ENCODE measurements around the gene MAGEH1. TPM values are rescaled to one million over a fixed set of nuclear protein-coding genes. Genes with fewer than 3 reads are reported as not detected.

MAGEH1 gene
- total RNA-seq, 1 donor from 2014 or later = 25.6 TPM

DNA sequence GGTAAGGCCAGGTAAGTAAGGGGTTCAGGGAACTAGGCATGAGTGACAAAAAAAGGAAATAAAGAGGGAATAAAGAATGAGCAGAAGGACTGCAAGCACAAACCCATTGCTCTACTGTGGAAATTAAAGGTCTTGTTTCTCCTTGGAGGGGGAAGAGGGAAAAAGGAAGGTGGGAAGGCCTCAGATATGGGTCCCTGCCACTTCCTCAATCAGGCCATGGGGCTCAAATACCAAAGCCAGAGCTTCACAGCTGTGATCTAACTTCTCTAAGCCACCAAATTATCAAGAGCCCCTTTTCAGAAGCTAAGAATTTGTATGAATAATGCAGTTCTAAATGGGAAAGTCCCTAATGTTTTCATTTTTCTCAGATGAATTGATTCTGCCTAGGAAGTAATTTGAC lies 33.0 kb downstream of the MAGEH1 start:
- H3K4me1 ChIP-seq = no peaks in the 10 kb centered on the region
- no peak overlapping the region for H3K4me3 ChIP-seq
- H3K27me3 ChIP-seq (ENCODE audit: low read depth) = no peaks in the 10 kb centered on the region
- intact Hi-C loops (cut with DNase I) = no loop called here
- H3K9me3 ChIP-seq = no peaks in the 10 kb centered on the region
- H3K27ac ChIP-seq = no peak overlapping the region
- DNase-seq (no peak), ATAC-seq (no peak)
- TF ChIP-seq, protein P1, sequence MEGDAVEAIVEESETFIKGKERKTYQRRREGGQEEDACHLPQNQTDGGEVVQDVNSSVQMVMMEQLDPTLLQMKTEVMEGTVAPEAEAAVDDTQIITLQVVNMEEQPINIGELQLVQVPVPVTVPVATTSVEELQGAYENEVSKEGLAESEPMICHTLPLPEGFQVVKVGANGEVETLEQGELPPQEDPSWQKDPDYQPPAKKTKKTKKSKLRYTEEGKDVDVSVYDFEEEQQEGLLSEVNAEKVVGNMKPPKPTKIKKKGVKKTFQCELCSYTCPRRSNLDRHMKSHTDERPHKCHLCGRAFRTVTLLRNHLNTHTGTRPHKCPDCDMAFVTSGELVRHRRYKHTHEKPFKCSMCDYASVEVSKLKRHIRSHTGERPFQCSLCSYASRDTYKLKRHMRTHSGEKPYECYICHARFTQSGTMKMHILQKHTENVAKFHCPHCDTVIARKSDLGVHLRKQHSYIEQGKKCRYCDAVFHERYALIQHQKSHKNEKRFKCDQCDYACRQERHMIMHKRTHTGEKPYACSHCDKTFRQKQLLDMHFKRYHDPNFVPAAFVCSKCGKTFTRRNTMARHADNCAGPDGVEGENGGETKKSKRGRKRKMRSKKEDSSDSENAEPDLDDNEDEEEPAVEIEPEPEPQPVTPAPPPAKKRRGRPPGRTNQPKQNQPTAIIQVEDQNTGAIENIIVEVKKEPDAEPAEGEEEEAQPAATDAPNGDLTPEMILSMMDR (IDR thresholded peaks at IDR 0.05) = no peak
- no peaks in the 10 kb centered on the region for H3K36me3 ChIP-seq

GRCh38 chrX:55486736-55487135 lies 34.8 kb downstream of the MAGEH1 start:
- Histone ChIP-seq H3K36me3 (no peaks in the 10 kb centered on the region), H3K4me3 (no peak overlapping the region), H3K9me3 (no peaks in the 10 kb centered on the region), H3K27ac (no peak overlapping the region), H3K4me1 (no peaks in the 10 kb centered on the region), H3K27me3 (ENCODE audit: low read depth) (no peaks in the 10 kb centered on the region)
- DNase-seq (no peak), ATAC-seq (no peak)
- intact Hi-C loops (cut with DNase I) = no loop called here
- TF ChIP-seq, protein P1 (IDR thresholded peaks at IDR 0.05) = no peak

GRCh38 chrX:55487143-55487542 lies 35.2 kb downstream of the MAGEH1 start:
- H3K4me3 ChIP-seq = no peak overlapping the region
- intact Hi-C loops (cut with DNase I) = no loop called here
- ATAC-seq (no peak), DNase-seq (no peak)
- H3K27ac ChIP-seq = no peak overlapping the region
- no peaks in the 10 kb centered on the region for H3K27me3 ChIP-seq (ENCODE audit: low read depth)
- no peaks in the 10 kb centered on the region for H3K36me3 ChIP-seq
- H3K4me1 ChIP-seq = no peaks in the 10 kb centered on the region
- no peaks in the 10 kb centered on the region for H3K9me3 ChIP-seq
- TF ChIP-seq, protein P1 (IDR thresholded peaks at IDR 0.05) = no peak

DNA sequence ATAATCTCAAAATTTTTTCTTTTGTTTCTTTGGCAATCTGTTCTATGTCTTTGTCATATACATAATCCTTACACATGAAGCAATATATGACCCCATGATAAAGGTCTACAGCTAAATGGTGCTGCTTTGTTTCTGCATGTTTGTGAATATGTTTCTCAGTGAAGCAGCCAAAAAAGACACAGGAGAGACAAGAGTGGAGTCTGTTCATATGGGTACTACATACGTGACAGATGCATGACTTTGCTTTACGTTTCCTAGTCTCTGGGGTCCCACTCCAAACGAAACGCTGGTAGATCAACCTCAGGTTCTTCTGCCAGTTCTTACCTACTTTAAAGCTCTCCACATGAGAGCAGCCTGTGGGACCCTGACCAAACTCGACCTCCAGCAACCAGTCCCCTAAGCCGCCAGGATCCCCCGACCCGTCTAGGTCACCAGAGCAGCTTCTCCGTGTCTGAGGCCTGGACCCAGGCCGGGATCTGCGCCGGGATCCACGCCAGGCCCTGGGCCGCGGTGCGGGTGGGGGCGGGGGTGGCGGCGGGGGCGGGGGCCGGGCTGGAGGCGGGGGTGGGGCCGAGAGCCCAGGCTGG lies 36.2 kb downstream of the MAGEH1 start:
- TF ChIP-seq, protein P1 (IDR thresholded peaks at IDR 0.05) = no peak
- H3K4me3 ChIP-seq = peak overlapping the region; percentile 65
- H3K36me3 ChIP-seq = no peaks in the 10 kb centered on the region
- peak overlapping the region; percentile 88 for H3K27ac ChIP-seq
- no peaks in the 10 kb centered on the region for H3K27me3 ChIP-seq (ENCODE audit: low read depth)
- intact Hi-C loops (cut with DNase I) = no loop called here
- no peaks in the 10 kb centered on the region for H3K9me3 ChIP-seq
- peak; percentile 88 to 91 for ATAC-seq
- no peaks in the 10 kb centered on the region for H3K4me1 ChIP-seq
- DNase-seq = no peak

DNA sequence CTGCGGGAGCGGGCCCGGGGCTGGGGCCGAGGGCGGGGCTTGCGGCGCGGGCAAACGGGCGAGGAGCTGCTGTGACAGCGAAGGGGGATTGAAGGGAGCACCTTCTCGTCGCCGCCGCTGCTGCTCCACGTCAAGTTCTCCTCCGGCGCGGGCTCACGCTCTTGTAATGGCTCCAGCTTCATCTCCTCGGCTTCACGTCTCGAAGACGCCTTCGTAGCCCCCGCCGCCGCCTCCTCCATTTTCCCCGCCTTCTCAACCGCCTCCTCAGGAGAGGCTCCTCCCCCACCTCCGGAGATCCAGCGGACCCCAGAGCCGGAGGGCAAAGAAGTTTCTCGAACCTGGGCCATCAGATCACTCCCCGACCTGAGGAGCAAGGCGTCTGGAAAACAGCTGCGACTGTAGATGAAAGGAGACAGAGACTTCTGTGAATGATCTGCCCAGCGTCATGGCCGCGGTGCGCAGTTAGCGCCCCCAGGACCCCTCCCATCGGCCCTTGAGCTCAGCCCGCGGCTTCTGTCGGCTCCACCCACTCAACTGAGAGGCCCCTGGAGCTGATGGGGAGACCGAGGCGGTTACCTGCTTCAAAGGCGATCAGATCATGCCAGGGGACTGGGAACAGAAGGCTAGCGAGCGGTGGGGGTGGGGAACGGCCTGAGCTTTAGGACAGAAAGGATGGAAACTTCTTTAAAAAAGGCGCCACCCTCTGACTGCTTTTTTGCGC lies 36.8 kb downstream of the MAGEH1 start:
- DNase-seq (peak; percentile 73), ATAC-seq (peak; percentile 84)
- TF ChIP-seq, protein P1 (IDR thresholded peaks at IDR 0.05) = no peak
- no peaks in the 10 kb centered on the region for H3K9me3 ChIP-seq
- H3K27me3 ChIP-seq (ENCODE audit: low read depth) = no peaks in the 10 kb centered on the region
- H3K27ac ChIP-seq = peak overlapping the region; percentile 88
- H3K36me3 ChIP-seq = no peaks in the 10 kb centered on the region
- H3K4me1 ChIP-seq = no peaks in the 10 kb centered on the region
- peak overlapping the region; percentile 65 for H3K4me3 ChIP-seq
- intact Hi-C loops (cut with DNase I) = no loop called here

Measured in lower lobe of right lung (tissue), 2 donors.